GM10266 (cell line): ENCODE measurements around the gene SMIM45.

Experiments
- DNase-seq: peaks from one replicate; pipeline ENCODE4 v3.0.0; 2012; ENCODE audit errors: extremely low spot score
- TF ChIP-seq, protein P1 (sequence below): IDR thresholded peaks from 2 replicates; pipeline ENCODE4 v1.5.1; 2012; ENCODE audit warnings: mild to moderate bottlenecking, low read depth; ENCODE audit not compliant: control insufficient read depth, insufficient read depth; ENCODE audit errors: missing control alignments

Gene SMIM45

DNA sequence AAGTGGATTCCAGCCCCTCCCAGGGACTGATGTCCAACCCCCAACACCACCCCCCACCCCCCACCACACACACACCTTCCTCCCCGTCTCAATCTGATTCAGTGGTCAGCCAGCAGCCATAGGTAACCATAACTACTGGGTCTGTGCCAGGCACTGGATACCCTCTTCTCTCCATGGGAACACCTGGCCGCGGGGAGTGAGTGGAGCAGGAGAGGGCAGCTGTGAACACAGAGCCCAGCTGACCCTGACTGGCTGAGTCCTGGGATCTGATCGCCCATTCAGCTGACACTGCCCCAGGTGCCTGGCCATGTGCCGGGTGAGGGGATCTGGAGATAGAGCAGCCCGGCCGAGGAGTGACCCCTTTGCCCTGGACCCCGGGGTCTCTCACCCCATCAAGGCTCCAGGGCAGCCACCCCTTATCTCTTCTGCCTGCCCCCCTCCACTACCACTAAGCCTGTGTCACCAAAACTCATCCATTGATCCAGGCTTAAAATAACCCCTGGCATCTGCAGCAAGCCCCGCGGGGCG lies 34.5 kb upstream of the SMIM45 start:
- TF ChIP-seq, protein P1, sequence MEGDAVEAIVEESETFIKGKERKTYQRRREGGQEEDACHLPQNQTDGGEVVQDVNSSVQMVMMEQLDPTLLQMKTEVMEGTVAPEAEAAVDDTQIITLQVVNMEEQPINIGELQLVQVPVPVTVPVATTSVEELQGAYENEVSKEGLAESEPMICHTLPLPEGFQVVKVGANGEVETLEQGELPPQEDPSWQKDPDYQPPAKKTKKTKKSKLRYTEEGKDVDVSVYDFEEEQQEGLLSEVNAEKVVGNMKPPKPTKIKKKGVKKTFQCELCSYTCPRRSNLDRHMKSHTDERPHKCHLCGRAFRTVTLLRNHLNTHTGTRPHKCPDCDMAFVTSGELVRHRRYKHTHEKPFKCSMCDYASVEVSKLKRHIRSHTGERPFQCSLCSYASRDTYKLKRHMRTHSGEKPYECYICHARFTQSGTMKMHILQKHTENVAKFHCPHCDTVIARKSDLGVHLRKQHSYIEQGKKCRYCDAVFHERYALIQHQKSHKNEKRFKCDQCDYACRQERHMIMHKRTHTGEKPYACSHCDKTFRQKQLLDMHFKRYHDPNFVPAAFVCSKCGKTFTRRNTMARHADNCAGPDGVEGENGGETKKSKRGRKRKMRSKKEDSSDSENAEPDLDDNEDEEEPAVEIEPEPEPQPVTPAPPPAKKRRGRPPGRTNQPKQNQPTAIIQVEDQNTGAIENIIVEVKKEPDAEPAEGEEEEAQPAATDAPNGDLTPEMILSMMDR: no peak
- no peak for DNase-seq

DNA sequence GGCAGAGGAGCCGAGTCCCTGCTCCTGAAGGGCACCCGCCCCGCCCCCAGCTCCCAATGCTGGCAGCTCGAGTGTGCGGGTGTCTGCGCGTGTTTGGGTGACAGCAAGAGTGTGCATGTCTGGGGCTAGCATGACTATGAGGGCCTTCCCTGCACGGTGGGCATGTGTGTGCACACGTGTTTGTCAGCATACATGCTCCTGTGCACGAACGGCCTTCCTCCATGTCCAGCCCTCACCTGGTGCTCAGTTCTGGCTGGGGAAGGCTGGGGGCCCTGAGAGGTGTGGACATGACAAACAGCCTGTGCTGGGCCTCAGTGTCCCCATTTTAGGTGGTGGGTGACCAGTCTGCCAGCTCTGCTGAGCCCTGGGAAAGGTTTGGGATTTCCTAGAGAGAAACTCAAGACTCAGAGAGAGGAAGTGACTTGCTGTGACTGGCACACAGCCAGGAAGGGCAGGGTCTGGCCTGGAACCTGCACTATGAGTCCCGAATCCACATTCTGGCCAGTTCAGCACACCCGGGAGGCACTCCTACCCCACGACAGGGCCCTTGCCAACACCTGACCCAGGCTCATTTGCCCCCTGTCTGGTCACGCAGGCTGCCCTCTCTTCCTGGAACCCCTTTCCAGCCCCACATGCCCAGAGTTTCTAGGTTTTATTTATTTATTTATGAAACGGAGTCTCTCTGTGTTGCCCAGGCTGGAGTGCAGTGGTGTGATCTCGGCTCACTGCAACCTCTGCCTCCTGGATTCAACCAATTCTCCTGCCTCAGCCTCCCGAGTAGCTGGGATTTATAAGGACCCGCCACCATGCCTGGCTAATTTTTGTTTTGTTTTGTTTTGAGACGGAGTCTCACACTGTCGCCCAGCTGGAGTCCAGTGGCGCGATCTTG lies 33.8 kb upstream of the SMIM45 start:
- TF ChIP-seq, protein P1: no peak
- DNase-seq: peak; percentile 53

DNA sequence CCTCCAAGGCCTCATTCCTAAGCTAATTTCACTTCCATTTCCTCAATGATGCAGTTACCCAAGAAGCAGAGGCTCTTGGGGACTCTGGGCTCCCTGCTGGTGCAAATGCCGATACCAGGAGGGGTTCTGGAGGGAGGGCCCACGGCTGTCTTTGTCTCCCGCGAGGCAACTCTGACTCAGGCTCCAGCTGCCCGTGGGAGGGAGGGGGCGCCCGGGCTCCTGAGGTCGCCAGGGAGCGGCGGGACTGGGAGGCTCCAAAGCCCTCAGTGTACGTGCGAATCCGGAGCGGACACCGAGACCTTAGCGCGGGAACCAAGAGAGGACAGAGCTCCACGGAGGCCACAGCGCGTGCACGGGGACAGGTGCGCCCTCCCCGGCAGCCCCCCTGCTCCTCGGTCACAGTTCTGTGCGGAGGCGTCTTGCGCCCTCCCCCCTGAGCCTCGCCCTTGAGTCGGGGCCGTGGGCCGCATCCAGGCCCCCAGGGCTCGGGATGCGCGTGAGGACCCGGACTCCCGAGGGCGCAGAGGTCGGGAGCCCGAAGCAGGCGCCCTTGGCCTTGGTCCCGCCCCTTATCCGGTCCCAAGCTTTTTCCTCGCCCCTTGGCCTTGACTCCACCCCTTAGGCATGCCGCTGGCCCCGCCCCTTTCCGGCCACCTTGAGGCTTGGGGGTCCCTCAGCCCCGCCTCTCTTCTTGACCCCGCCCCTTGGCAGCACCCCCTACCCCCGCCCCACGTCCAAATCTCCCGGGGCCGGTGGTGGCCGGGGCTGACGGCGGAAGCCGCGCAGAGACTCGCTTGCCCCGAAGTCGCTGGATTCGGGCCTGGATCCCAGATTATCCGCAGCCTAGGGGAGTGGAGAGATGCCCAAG lies 32.4 kb upstream of the SMIM45 start:
- TF ChIP-seq, protein P1: no peak
- DNase-seq: peak; percentile 91

DNA sequence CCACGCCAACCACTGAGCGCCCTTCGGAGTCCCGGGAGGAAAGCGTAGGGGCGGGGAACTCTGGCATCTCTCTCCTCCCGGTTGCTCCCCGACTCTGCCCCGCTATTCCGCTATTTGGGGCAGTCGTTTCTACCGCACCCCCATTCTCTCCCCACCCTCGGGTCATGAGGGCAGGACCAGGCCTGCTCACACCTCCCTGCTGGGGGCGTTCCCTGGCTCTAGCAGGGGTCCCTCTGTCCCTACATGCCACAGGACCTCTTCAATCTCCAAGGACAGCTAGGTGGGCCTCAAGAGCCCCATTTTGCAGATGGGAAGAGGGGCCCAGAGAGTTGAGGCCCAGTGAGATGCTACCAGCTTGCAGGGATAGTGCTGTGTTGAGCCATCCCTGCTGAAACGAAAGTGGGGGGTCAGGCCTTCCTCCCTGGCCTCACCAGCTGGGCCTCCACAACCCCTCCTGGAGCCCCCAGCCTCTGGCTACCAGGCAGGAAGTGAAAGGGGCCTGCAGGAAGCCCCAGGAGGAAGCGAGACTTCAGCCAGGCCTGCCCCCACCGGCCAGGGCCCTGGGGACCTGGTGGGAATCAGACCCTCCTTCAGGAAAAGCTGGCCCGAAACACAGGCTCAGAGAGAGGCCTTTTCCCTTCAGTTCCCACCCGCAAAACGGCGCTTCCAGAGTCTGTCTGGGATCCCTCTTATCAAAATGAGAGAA lies 31.5 kb upstream of the SMIM45 start:
- DNase-seq: peak; percentile 59
- TF ChIP-seq, protein P1: no peak

DNA sequence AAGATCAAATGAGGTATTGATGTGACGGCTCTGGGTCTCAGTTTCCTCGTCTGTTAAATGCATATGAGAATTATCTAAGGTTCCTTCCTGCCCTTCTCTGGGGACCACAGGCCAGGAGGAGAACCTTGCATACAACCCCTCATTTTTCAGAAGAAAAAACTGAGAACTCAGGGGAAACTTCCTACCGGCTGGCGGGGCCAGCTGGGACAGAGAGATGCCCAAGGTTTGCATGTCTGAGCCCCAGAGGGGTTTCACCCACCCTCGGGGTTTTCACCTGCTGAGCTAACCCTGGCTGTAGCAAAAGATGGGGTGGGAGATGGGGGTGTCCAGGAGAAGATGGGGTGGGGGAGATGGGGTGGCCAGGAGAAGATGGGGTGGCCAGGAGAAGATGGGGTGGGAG lies 29.6 kb upstream of the SMIM45 start:
- TF ChIP-seq, protein P1: no peak
- no peak for DNase-seq

DNA sequence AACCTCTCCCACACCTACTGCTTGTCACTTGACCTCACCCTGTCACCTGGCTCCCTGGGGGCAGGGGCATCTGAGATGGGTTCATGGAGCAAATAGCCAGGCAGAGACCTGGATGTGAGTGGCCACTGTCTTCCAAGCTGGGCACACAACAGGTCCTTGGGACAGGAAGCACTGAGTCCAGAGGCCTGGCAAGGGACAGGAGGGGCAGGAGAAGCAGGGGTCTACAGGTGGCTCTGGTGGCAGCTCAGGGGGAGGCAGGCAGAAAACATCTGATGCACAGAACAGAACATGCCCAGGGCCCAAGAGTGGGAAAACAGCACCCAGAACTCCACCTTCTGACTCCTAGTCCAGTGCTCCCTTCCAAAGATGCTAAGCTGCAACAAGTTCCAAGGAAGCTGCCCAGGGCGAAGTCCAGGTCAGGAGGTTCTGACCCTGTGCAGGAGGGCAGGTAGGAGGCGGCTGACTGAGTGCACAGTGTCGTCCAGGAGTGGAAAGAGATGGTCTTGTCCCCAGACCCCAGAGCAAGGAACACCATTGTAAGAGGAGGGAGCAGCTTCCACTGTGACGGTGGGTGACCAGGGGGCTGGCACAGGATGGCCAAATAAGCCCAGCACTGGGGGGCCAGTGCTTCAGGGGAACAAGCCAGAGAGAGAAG lies 28.9 kb upstream of the SMIM45 start:
- no peak for DNase-seq
- TF ChIP-seq, protein P1: no peak
